ENCODE results near the gene APAF1.

APAF1 gene

DNA sequence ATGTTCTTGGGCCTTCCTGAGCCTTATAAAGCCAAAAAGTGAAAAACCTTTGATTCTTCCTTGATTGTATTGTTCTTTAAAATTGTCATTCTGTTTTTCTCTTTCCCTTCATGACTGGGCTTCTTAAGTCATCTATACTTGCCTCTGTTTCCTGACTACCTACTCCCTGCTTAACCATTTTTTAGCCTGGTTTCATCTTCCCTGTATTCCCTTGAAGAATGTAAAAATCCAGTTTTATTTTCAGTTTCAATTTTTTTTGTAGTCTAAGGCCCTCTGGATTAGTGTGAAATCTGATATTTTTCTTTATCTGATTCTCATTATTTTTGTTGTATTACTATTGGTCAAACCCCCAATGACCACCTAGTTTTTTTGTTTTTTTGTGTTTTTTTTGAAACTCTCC lies 46.3 kb downstream of the APAF1 start:
- no peak for TF ChIP-seq NFIC (IDR thresholded peaks at IDR 0.05)
- TF ChIP-seq TCF12 (IDR thresholded peaks at IDR 0.05; ENCODE audit: low read depth), result no peak

DNA sequence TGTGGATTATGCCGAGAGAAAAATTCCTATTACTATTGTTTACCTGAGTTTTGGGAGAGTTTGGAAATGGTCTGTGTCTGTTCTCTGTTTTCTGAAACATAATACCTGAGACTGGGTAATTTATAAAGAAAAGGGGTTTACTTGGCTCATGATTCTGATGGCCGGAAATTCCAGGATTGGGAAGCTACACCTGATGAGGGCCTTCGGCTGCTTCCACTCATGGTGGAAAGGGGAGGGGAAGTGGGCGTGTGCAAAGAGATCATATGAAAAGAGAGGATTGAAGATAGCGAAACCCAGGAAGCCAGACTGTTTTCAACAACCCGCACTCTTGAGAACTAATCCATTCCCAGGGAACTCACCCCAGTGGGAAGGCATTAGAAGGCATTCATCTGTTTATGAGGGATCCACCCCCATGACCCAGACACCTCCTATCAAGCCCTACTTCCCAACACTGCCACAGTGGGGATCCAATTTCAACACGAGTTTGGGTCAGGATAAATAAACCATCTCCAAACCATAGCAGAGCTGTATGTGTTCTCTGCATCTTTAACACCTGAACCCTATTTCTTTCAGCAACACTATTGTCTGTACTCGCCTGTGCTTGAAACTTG lies 51.1 kb downstream of the APAF1 start:
- no peak for TF ChIP-seq NFIC (IDR thresholded peaks at IDR 0.05)
- no peak for TF ChIP-seq EGR1 (IDR thresholded peaks at IDR 0.05)
- no peak for TF ChIP-seq CEBPB (IDR thresholded peaks at IDR 0.05)
- TF ChIP-seq, protein P1, sequence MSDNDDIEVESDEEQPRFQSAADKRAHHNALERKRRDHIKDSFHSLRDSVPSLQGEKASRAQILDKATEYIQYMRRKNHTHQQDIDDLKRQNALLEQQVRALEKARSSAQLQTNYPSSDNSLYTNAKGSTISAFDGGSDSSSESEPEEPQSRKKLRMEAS (IDR thresholded peaks at IDR 0.05), result no peak
- TF ChIP-seq, protein P2, sequence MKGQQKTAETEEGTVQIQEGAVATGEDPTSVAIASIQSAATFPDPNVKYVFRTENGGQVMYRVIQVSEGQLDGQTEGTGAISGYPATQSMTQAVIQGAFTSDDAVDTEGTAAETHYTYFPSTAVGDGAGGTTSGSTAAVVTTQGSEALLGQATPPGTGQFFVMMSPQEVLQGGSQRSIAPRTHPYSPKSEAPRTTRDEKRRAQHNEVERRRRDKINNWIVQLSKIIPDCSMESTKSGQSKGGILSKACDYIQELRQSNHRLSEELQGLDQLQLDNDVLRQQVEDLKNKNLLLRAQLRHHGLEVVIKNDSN (IDR thresholded peaks at IDR 0.05), result no peak
- no peak for TF ChIP-seq EP300 (IDR thresholded peaks at IDR 0.05; ENCODE audit: borderline replicate concordance)
- no peak for TF ChIP-seq TAF1 (IDR thresholded peaks at IDR 0.05; ENCODE audit: low read depth)
- TF ChIP-seq ZBTB7A (IDR thresholded peaks at IDR 0.05; ENCODE audit: low read depth), result no peak
- no peak for TF ChIP-seq TCF12 (IDR thresholded peaks at IDR 0.05; ENCODE audit: low read depth)
- no peak for TF ChIP-seq TEAD4 (IDR thresholded peaks at IDR 0.05)
- no peak for TF ChIP-seq FOXM1 (IDR thresholded peaks at IDR 0.05; ENCODE audit: borderline replicate concordance, low read depth)
- TF ChIP-seq, protein P3, sequence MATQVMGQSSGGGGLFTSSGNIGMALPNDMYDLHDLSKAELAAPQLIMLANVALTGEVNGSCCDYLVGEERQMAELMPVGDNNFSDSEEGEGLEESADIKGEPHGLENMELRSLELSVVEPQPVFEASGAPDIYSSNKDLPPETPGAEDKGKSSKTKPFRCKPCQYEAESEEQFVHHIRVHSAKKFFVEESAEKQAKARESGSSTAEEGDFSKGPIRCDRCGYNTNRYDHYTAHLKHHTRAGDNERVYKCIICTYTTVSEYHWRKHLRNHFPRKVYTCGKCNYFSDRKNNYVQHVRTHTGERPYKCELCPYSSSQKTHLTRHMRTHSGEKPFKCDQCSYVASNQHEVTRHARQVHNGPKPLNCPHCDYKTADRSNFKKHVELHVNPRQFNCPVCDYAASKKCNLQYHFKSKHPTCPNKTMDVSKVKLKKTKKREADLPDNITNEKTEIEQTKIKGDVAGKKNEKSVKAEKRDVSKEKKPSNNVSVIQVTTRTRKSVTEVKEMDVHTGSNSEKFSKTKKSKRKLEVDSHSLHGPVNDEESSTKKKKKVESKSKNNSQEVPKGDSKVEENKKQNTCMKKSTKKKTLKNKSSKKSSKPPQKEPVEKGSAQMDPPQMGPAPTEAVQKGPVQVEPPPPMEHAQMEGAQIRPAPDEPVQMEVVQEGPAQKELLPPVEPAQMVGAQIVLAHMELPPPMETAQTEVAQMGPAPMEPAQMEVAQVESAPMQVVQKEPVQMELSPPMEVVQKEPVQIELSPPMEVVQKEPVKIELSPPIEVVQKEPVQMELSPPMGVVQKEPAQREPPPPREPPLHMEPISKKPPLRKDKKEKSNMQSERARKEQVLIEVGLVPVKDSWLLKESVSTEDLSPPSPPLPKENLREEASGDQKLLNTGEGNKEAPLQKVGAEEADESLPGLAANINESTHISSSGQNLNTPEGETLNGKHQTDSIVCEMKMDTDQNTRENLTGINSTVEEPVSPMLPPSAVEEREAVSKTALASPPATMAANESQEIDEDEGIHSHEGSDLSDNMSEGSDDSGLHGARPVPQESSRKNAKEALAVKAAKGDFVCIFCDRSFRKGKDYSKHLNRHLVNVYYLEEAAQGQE (IDR thresholded peaks at IDR 0.05; ENCODE audit: low read depth), result no peak
- no peak for TF ChIP-seq RAD21 (IDR thresholded peaks at IDR 0.05; ENCODE audit: low read depth)
- TF ChIP-seq CREB1 (IDR thresholded peaks at IDR 0.05; ENCODE audit: low read depth), result no peak

DNA sequence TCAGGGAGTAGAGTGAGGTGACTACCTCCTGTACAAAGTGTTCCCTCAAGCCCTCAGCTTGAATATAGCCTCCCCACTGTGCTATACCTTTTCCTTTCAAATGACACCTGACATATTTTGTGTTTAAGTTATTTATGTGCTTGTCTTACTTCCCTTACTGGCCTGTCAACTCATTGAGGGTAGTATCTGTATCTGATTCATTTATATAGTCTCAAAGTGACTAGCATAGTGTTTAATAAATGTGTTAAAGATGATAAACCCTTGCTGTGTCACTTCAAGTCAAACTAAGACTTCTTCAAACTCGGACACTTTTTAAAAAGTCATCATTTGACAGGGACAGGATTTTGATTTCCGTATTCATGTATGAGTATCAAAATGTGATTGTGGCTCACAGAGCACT lies 52.1 kb downstream of the APAF1 start:
- TF ChIP-seq EGR1 (IDR thresholded peaks at IDR 0.05) (no peak), TCF12 (IDR thresholded peaks at IDR 0.05; ENCODE audit: low read depth) (no peak), NFIC (IDR thresholded peaks at IDR 0.05) (no peak)

GRCh38 chr12:98698603-98699463 lies 53.7 kb downstream of the APAF1 start:
- TF ChIP-seq RAD21 (IDR thresholded peaks at IDR 0.05; ENCODE audit: low read depth) (peak; percentile 50), NFIC (IDR thresholded peaks at IDR 0.05) (no peak)
- TF ChIP-seq, protein P3 (IDR thresholded peaks at IDR 0.05; ENCODE audit: low read depth), result no peak

- no peak for TF ChIP-seq TCF12 (IDR thresholded peaks at IDR 0.05; ENCODE audit: low read depth)
- no peak for TF ChIP-seq YY1 (IDR thresholded peaks at IDR 0.05; ENCODE audit: low read depth)
- no peak for TF ChIP-seq TEAD4 (IDR thresholded peaks at IDR 0.05)
These were observed 54.5 kb downstream of the APAF1 start for GRCh38 chr12:98699586-98699985.

GRCh38 chr12:98701166-98701565 lies 56.1 kb downstream of the APAF1 start:
- no peak for TF ChIP-seq FOXM1 (IDR thresholded peaks at IDR 0.05; ENCODE audit: borderline replicate concordance, low read depth)
- TF ChIP-seq, protein P2 (IDR thresholded peaks at IDR 0.05), result no peak
- no peak for TF ChIP-seq NFIC (IDR thresholded peaks at IDR 0.05)
- TF ChIP-seq TAF1 (IDR thresholded peaks at IDR 0.05; ENCODE audit: low read depth), result no peak
- no peak for TF ChIP-seq RAD21 (IDR thresholded peaks at IDR 0.05; ENCODE audit: low read depth)
- no peak for TF ChIP-seq TCF12 (IDR thresholded peaks at IDR 0.05; ENCODE audit: low read depth)
- TF ChIP-seq EGR1 (IDR thresholded peaks at IDR 0.05), result no peak
- no peak for TF ChIP-seq YY1 (IDR thresholded peaks at IDR 0.05; ENCODE audit: low read depth)
- TF ChIP-seq EP300 (IDR thresholded peaks at IDR 0.05; ENCODE audit: borderline replicate concordance), result no peak
- TF ChIP-seq CEBPB (IDR thresholded peaks at IDR 0.05), result no peak
- TF ChIP-seq ZBTB7A (IDR thresholded peaks at IDR 0.05; ENCODE audit: low read depth), result no peak
- no peak for TF ChIP-seq TEAD4 (IDR thresholded peaks at IDR 0.05)
- TF ChIP-seq, protein P1 (IDR thresholded peaks at IDR 0.05), result no peak
- TF ChIP-seq CREB1 (IDR thresholded peaks at IDR 0.05; ENCODE audit: low read depth), result no peak
